Spleen (tissue), 11 donors: Measurements from ENCODE around the gene LSM2. TPM values are rescaled to one million over a fixed set of nuclear protein-coding genes. Genes with fewer than 3 reads are reported as not detected.
A peak's percentile ranks its signal among the peaks of the same experiment; 100 is the strongest.
"Not testable (repeated sequence)": the region's sequence is repeated elsewhere in the genome, so short reads cannot be mapped to it uniquely, and the experiment has no call there.

ENCODE experiments used
- DNase-seq: peaks from one replicate; pipeline ENCODE4 v3.0.0-alpha.2; 2020
- H3K27ac ChIP-seq, 8 donors: fragments of 200-600 bp; sonication (generic) in 7 of 8; 1 replicate in 4 of 8; 2 replicates in 4 of 8; pipeline versions ENCODE4 v1.5.0 to v1.8.0; 2016 to 2021; ENCODE audit warnings: inconsistent platforms in 4 of 8, mild to moderate bottlenecking in 4 of 8, moderate library complexity in 1 of 8
- H3K27me3 ChIP-seq, 7 donors: fragments of 200-600 bp; sonication (generic) in 6 of 7; replicated peaks in 1 of 7; 1 replicate in 4 of 7; 2 replicates in 3 of 7; pipeline versions ENCODE4 v1.5.0 to v1.8.0; 2016 to 2021; ENCODE audit warnings: inconsistent platforms in 3 of 7, mild to moderate bottlenecking in 1 of 7
- H3K36me3 ChIP-seq, 6 donors: fragments of 200-600 bp; sonication (generic) in 5 of 6; 1 replicate in 4 of 6; 2 replicates in 2 of 6; pipeline versions ENCODE4 v1.5.0 to v1.8.0; 2016 to 2021; ENCODE audit warnings: inconsistent platforms in 2 of 6
- H3K4me1 ChIP-seq, 6 donors: fragments of 200-600 bp; sonication (generic) in 5 of 6; 1 replicate in 3 of 6; 2 replicates in 3 of 6; pipeline versions ENCODE4 v1.5.0 to v1.8.0; 2016 to 2021; ENCODE audit warnings: inconsistent platforms in 3 of 6
- H3K4me3 ChIP-seq, 8 donors: fragments of 200-600 bp; sonication (generic) in 7 of 8; 1 replicate in 4 of 8; 2 replicates in 4 of 8; pipeline versions ENCODE4 v1.5.0 to v1.8.0; 2016 to 2021; ENCODE audit warnings: inconsistent platforms in 4 of 8, mild to moderate bottlenecking in 4 of 8, moderate library complexity in 2 of 8
- H3K9me3 ChIP-seq, 8 donors: fragments of 200-600 bp; sonication (generic) in 7 of 8; 1 replicate in 4 of 8; 2 replicates in 4 of 8; pipeline versions ENCODE4 v1.5.0 to v1.8.0; 2016 to 2021; ENCODE audit warnings: inconsistent platforms in 4 of 8
- CTCF ChIP-seq, 11 experiments: fragments of 200-600 bp in 7 of 11; fragments of 450-650 bp in 4 of 11; sonication (generic) in 4 of 11; IDR thresholded peaks in 8 of 11; conservative IDR thresholded peaks in 3 of 11; 1 replicate in 7 of 11; 2 replicates in 4 of 11; pipeline versions ENCODE4 v1.4.0 to v1.8.0; 2016 to 2021; ENCODE audit warnings: antibody characterized with exemption in 11 of 11, inconsistent platforms in 4 of 11, mild to moderate bottlenecking in 1 of 11
- POLR2A ChIP-seq, 3 donors: fragments of 450-650 bp; IDR thresholded peaks; one replicate each; pipeline ENCODE4 v1.5.1; 2017; ENCODE audit warnings: antibody characterized with exemption in 3 of 3, mild to moderate bottlenecking in 1 of 3
- POLR2AphosphoS5 ChIP-seq, 3 donors: sonication (generic); formaldehyde crosslinking; IDR thresholded peaks; one replicate each; pipeline ENCODE4 v1.5.1; 2017; ENCODE audit warnings: antibody characterized with exemption in 3 of 3
- WGBS, 5 donors: extraction: QIAGEN DNeasy Blood & Tissue Kit in 3 of 5; methylation state at CpG; one replicate each; pipeline versions ENCODE4 v1.1.5 to v1.1.7; 2013 to 2018; 5-methylcytosine and 5-hydroxymethylcytosine counted together
- intact Hi-C: fragments of 100-400 bp; cut with DNase I; formaldehyde crosslinking; loops from one replicate; pipeline ENCODE4 v1.15.0; 2023; ENCODE audit warnings: low total_unique reads
- polyA plus RNA-seq, 3 donors: library from polyadenylated mRNA; stranded (reverse); fragments of 200-250 nt; gene quantifications; one replicate each; pipeline ENCODE4 v1.2.1, GENCODE V29; 2013
- total RNA-seq, 7 donors: library from RNA; depleted of rRNA in 3 of 7; stranded (reverse); fragments of >200 nt in 3 of 7; fragmentation: NEBNext Ultra II Directional in 4 of 7; extraction: Animal tissue kit (Norgen Biotek cat#: 25700) in 4 of 7; gene quantifications; one replicate each; pipeline versions ENCODE4 v1.1.0 to v1.2.1, GENCODE V29; 2016 to 2021
- donor health status: healthy with polysubstance abuse.
- donor health status: DM: no; HTN: no; CAD: no; lungs with moderate emphysema.
- donor health status: DM: no; HTN: no; CAD: no.
- donor health status: Bipolar disorder and iron deficiency.
- donor health status: healthy.
- donor health status: DM: no; HTN: no; CAD: no.
- donor health status: DM: yes; HTN: yes; CAD: no.

LSM2 gene
- total and polyA plus RNA-seq, 10 donors = 35.9 to 98.9 (median 51.6) TPM

DNA sequence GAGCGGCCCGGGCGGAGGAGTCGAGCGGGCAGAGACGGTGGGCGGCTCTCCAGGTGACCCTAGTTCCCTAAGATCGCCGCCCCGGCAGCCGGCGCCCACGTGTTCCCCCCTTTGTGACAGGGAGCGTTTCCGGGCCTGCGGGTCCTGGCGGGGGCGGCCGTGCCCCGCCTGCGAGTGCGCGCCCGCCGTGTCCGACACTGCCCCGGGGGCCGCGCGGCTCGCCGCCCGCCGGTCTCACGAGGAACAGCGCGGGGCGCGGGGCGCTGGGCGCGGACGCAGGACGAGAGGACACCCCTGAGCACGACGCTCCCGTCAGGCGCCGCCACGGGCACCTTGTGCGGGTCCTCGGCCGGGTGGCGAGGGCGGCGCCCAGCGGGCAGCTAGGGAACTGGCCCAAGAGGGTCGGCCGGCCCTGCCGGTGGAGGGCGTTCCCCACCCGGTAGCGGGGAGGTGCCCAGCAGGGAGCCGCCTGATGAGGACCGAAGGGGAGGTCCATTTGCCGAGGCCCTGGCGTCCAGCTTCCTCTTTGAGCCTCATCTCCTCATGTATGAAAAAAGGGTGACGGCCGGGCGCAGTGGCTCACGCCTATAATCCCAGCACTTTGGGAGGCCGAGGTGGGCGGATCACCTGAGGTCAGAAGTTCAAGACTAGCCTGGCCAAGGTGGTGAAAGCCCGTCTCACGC, 11.0 kb downstream of the LSM2 start, which contains the start of gene VARS1:
Gene VARS1, minus strand, starts transcription at position 137 of the 683 bp plus-strand sequence. CDS start 535 bp downstream, outside the sequence.
- H3K27ac ChIP-seq = peak within 1 kb of the TSS; percentile 91 to 100 (median 96)
- 1 to 2% (median 1%) methylated on average over 22 to 75 of the region's 75 CpGs for WGBS, 5 donors
- DNase-seq = peak; percentile 99
- peaks cover 18 to 77% (median 57%) of the 10 kb centered on the region in 6 donors for H3K4me1 ChIP-seq
- no peaks in the 10 kb centered on the region for H3K9me3 ChIP-seq
- peak within 1 kb of the TSS; percentile 74 to 98 (median 90) for H3K4me3 ChIP-seq
- intact Hi-C loops = loop anchor here (10.0 kb wide), 1 partner anchor 61 kb away; the partner anchor contains the start of gene CLIC1
- H3K36me3 ChIP-seq = peaks cover 0 to 26% (median 14%) of the 10 kb centered on the region in 6 donors
- no peaks in the 10 kb centered on the region for H3K27me3 ChIP-seq
- peak in 1 of 3 donors; percentile 58 for TF ChIP-seq POLR2A (IDR thresholded peaks at IDR 0.05)
- TF ChIP-seq CTCF (IDR thresholded peaks at IDR 0.05 in 8 of 11, conservative IDR thresholded peaks at IDR 0.05 in 3 of 11) = peak; percentile 83 to 98 (median 93)
- peak; percentile 79 to 90 (median 83) for TF ChIP-seq POLR2AphosphoS5 (IDR thresholded peaks at IDR 0.05)

GRCh38 chr6:31794866-31795615, 11.7 kb downstream of the LSM2 start:
- Histone ChIP-seq H3K27ac (peak overlapping the region; percentile 91 to 100 (median 96)), H3K9me3 (no peaks in the 10 kb centered on the region), H3K4me1 (peaks cover 18 to 84% (median 63%) of the 10 kb centered on the region in 6 donors), H3K4me3 (peak overlapping the region; percentile 74 to 98 (median 90)), H3K36me3 (peaks cover 0 to 34% (median 14%) of the 10 kb centered on the region in 6 donors), H3K27me3 (no peaks in the 10 kb centered on the region)
- intact Hi-C loops = loop anchor here (10.0 kb wide), 1 partner anchor 60 kb away; the partner anchor contains the start of gene CLIC1
- TF ChIP-seq POLR2AphosphoS5 (IDR thresholded peaks at IDR 0.05) (no peak), POLR2A (IDR thresholded peaks at IDR 0.05) (no peak), CTCF (IDR thresholded peaks at IDR 0.05 in 8 of 11, conservative IDR thresholded peaks at IDR 0.05 in 3 of 11) (no peak)
- peak; percentile 84 for DNase-seq
- 1 to 3% (median 1%) methylated on average over 38 to 44 of the region's 44 CpGs for WGBS, 5 donors

GRCh38 chr6:31794294-31794865, 12.4 kb downstream of the LSM2 start:
- intact Hi-C loops = loop anchor here (10.0 kb wide), 1 partner anchor 60 kb away; the partner anchor contains the start of gene CLIC1
- H3K27ac ChIP-seq = peak overlapping the region; percentile 91 to 100 (median 96)
- peak overlapping the region; percentile 74 to 98 (median 90) for H3K4me3 ChIP-seq
- no peak for TF ChIP-seq POLR2AphosphoS5 (IDR thresholded peaks at IDR 0.05)
- TF ChIP-seq CTCF (IDR thresholded peaks at IDR 0.05 in 8 of 11, conservative IDR thresholded peaks at IDR 0.05 in 3 of 11) = no peak
- peak in 1 of 3 donors; percentile 11 for TF ChIP-seq POLR2A (IDR thresholded peaks at IDR 0.05)
- H3K9me3 ChIP-seq = no peaks in the 10 kb centered on the region
- H3K36me3 ChIP-seq = peaks cover 0 to 40% (median 14%) of the 10 kb centered on the region in 6 donors
- H3K27me3 ChIP-seq = no peaks in the 10 kb centered on the region
- peaks cover 18 to 91% (median 68%) of the 10 kb centered on the region in 6 donors for H3K4me1 ChIP-seq
- no peak for DNase-seq
- 14 to 33% (median 16%) methylated on average over 7 of the region's 7 CpGs for WGBS, 5 donors

GRCh38 chr6:31793927-31794245, 12.9 kb downstream of the LSM2 start:
- Histone ChIP-seq H3K36me3 (peaks cover 0 to 42% (median 14%) of the 10 kb centered on the region in 6 donors), H3K4me1 (peaks cover 18 to 94% (median 73%) of the 10 kb centered on the region in 6 donors), H3K4me3 (peak overlapping the region in 2 of 8 donors; percentile 74 to 90), H3K27ac (peak overlapping the region in 6 of 8 donors; percentile 91 to 100 (median 96))
- WGBS, 5 donors = 87 to 96% (median 91%) methylated on average over 6 of the region's 6 CpGs
- not testable (repeated sequence) for H3K9me3 ChIP-seq, H3K27me3 ChIP-seq, DNase-seq
- intact Hi-C loops = loop anchor here (10.0 kb wide), 1 partner anchor 59 kb away; the partner anchor contains the start of gene CLIC1
